HEK293 (cell line): ENCODE measurements around the gene GNAS-AS1.
A peak's percentile ranks its signal among the peaks of the same experiment; 100 is the strongest.

Experiments
- CTCF ChIA-PET: fragments of 350-600 bp; formaldehyde crosslinking; extraction: SDS; loops from one replicate; lab custom pipeline; 2021; ENCODE audit warnings: antibody characterized with exemption; lab: Yijun Ruan, JAX
- POLR2A ChIA-PET: fragments of 300-600 bp; formaldehyde crosslinking; extraction: SDS; loops from one replicate; lab custom pipeline; 2020; ENCODE audit warnings: antibody characterized with exemption, inconsistent platforms; lab: Yijun Ruan, JAX
- H3K27ac ChIP-seq: fragments of 200-500 bp; sonication (Bioruptor generic); 2 replicates; pipeline ENCODE4 v1.5.1; 2014; ENCODE audit warnings: low read depth, low read length, control low read depth, inconsistent platforms; ENCODE audit errors: extremely low read depth
- H3K36me3 ChIP-seq, 2 experiments: fragments of 200-500 bp in 1 of 2; sonication (Bioruptor generic) in 1 of 2; 1 replicate in 1 of 2; 2 replicates in 1 of 2; pipeline ENCODE4 v1.5.1; 2014 to 2017; ENCODE audit warnings: inconsistent platforms in 2 of 2, low read length in 2 of 2; ENCODE audit not compliant: control insufficient read depth in 2 of 2, insufficient read depth in 1 of 2
- H3K4me1 ChIP-seq: fragments of 200-500 bp; sonication (Bioruptor generic); 2 replicates; pipeline ENCODE4 v1.5.1; 2014; ENCODE audit warnings: mild to moderate bottlenecking, low read length, inconsistent platforms; ENCODE audit not compliant: control insufficient read depth, insufficient read depth
- H3K4me3 ChIP-seq: 2 replicates; pipeline ENCODE4 v1.5.1; 2011; ENCODE audit warnings: low read depth, mild to moderate bottlenecking, control low read depth, low read length, moderate library complexity
- H3K9me3 ChIP-seq: fragments of 200-500 bp; sonication (Bioruptor generic); 2 replicates; pipeline ENCODE4 v1.5.1; 2014; ENCODE audit warnings: low read depth, low read length, inconsistent platforms; ENCODE audit not compliant: control insufficient read depth, insufficient read depth
- FEZF1 ChIP-seq: fragments of 450-650 bp; formaldehyde crosslinking; IDR thresholded peaks from 2 replicates; pipeline ENCODE4 v1.5.1; 2016; ENCODE audit warnings: missing biosample characterization, missing genetic modification characterization
- GFI1B ChIP-seq: fragments of 450-650 bp; formaldehyde crosslinking; IDR thresholded peaks from 2 replicates; pipeline ENCODE4 v1.5.1; 2016; ENCODE audit warnings: missing biosample characterization, missing genetic modification characterization
- GLIS1 ChIP-seq: fragments of 450-650 bp; formaldehyde crosslinking; IDR thresholded peaks from 2 replicates; pipeline ENCODE4 v1.5.1; 2016; ENCODE audit warnings: missing biosample characterization, missing genetic modification characterization
- IKZF3 ChIP-seq: fragments of 450-650 bp; IDR thresholded peaks from 2 replicates; pipeline ENCODE4 v1.5.0; 2018; ENCODE audit warnings: missing biosample characterization, mild to moderate bottlenecking, missing genetic modification characterization, moderate library complexity
- YY1 ChIP-seq: fragments of 450-650 bp; formaldehyde crosslinking; IDR thresholded peaks from 2 replicates; pipeline ENCODE4 v1.5.1; 2018; ENCODE audit warnings: missing biosample characterization, missing genetic modification characterization
- ZEB2 ChIP-seq: fragments of 450-650 bp; formaldehyde crosslinking; IDR thresholded peaks from 2 replicates; pipeline ENCODE4 v1.5.1; 2016; ENCODE audit warnings: missing biosample characterization, missing genetic modification characterization
- ZFHX2 ChIP-seq: fragments of 450-650 bp; formaldehyde crosslinking; conservative IDR thresholded peaks from 2 replicates; pipeline ENCODE4 v1.5.1; 2016; ENCODE audit warnings: missing biosample characterization, missing genetic modification characterization
- ZIC2 ChIP-seq: fragments of 450-650 bp; formaldehyde crosslinking; IDR thresholded peaks from 2 replicates; pipeline ENCODE4 v1.5.1; 2016; ENCODE audit warnings: missing biosample characterization, missing genetic modification characterization
- ZNF138 ChIP-seq: fragments of 450-650 bp; formaldehyde crosslinking; IDR thresholded peaks from 2 replicates; pipeline ENCODE4 v1.5.1; 2016; ENCODE audit warnings: missing biosample characterization, missing genetic modification characterization, borderline replicate concordance
- ZNF211 ChIP-seq: fragments of 450-650 bp; formaldehyde crosslinking; IDR thresholded peaks from 2 replicates; pipeline ENCODE4 v1.5.1; 2016; ENCODE audit warnings: low read depth, missing biosample characterization, missing genetic modification characterization
- ZNF24 ChIP-seq: fragments of 450-650 bp; formaldehyde crosslinking; IDR thresholded peaks from 2 replicates; pipeline ENCODE4 v1.5.1; 2016; ENCODE audit warnings: missing biosample characterization, missing genetic modification characterization
- ZNF302 ChIP-seq: fragments of 450-650 bp; formaldehyde crosslinking; IDR thresholded peaks from 2 replicates; pipeline ENCODE4 v1.5.1; 2016; ENCODE audit warnings: missing biosample characterization, missing genetic modification characterization, low read depth
- ZNF335 ChIP-seq: fragments of 450-650 bp; formaldehyde crosslinking; conservative IDR thresholded peaks from 2 replicates; pipeline ENCODE4 v1.5.1; 2016; ENCODE audit warnings: missing biosample characterization, missing genetic modification characterization
- ZNF394 ChIP-seq: fragments of 450-650 bp; formaldehyde crosslinking; IDR thresholded peaks from 2 replicates; pipeline ENCODE4 v1.5.1; 2016; ENCODE audit warnings: missing biosample characterization, missing genetic modification characterization, mild to moderate bottlenecking, moderate library complexity, borderline replicate concordance
- ZNF426 ChIP-seq: fragments of 450-650 bp; formaldehyde crosslinking; IDR thresholded peaks from 2 replicates; pipeline ENCODE4 v1.5.1; 2017; ENCODE audit warnings: missing biosample characterization, missing genetic modification characterization, mild to moderate bottlenecking, inconsistent platforms, moderate library complexity
- ZNF473 ChIP-seq: fragments of 450-650 bp; formaldehyde crosslinking; IDR thresholded peaks from 2 replicates; pipeline ENCODE4 v1.5.1; 2017; ENCODE audit warnings: missing biosample characterization, missing genetic modification characterization
- ZNF514 ChIP-seq: fragments of 450-650 bp; formaldehyde crosslinking; IDR thresholded peaks from 2 replicates; pipeline ENCODE4 v1.5.1; 2016; ENCODE audit warnings: missing biosample characterization, missing genetic modification characterization
- ZNF529 ChIP-seq: fragments of 450-650 bp; formaldehyde crosslinking; IDR thresholded peaks from 2 replicates; pipeline ENCODE4 v1.5.1; 2017; ENCODE audit warnings: missing genetic modification characterization, missing biosample characterization; ENCODE audit not compliant: insufficient replicate concordance
- ZNF544 ChIP-seq: fragments of 450-650 bp; formaldehyde crosslinking; IDR thresholded peaks from 2 replicates; pipeline ENCODE4 v1.5.0; 2017; ENCODE audit warnings: missing biosample characterization, missing genetic modification characterization
- ZNF549 ChIP-seq: fragments of 450-650 bp; IDR thresholded peaks from 2 replicates; pipeline ENCODE4 v1.5.1; 2018; ENCODE audit warnings: missing biosample characterization, missing genetic modification characterization, mild to moderate bottlenecking, inconsistent platforms, moderate library complexity
- ZNF571 ChIP-seq: fragments of 450-650 bp; formaldehyde crosslinking; IDR thresholded peaks from 2 replicates; pipeline ENCODE4 v1.5.0; 2017; ENCODE audit warnings: missing biosample characterization, missing genetic modification characterization
- ZSCAN16 ChIP-seq: fragments of 450-650 bp; formaldehyde crosslinking; IDR thresholded peaks from 2 replicates; pipeline ENCODE4 v1.5.1; 2016; ENCODE audit warnings: missing biosample characterization, missing genetic modification characterization
- ZSCAN30 ChIP-seq: fragments of 450-650 bp; IDR thresholded peaks from 2 replicates; pipeline ENCODE4 v1.5.1; 2018; ENCODE audit warnings: missing biosample characterization, mild to moderate bottlenecking, missing genetic modification characterization, moderate library complexity
- TF ChIP-seq, protein P1 (sequence below): fragments of 450-650 bp; formaldehyde crosslinking; conservative IDR thresholded peaks from 2 replicates; pipeline ENCODE4 v1.5.1; 2016; ENCODE audit warnings: low read depth, missing biosample characterization, missing genetic modification characterization
- TF ChIP-seq, protein P2 (sequence below): fragments of 450-650 bp; formaldehyde crosslinking; IDR thresholded peaks from 2 replicates; pipeline ENCODE4 v1.5.1; 2017; ENCODE audit warnings: missing biosample characterization, missing genetic modification characterization
- TF ChIP-seq, protein P3 (sequence below): sonication (generic); formaldehyde crosslinking; IDR thresholded peaks from 2 replicates; pipeline ENCODE4 v1.8.1; 2022; ENCODE audit warnings: mild to moderate bottlenecking, moderate library complexity, missing genetic modification reagents
- TF ChIP-seq, protein P4 (sequence below): fragments of 450-650 bp; formaldehyde crosslinking; IDR thresholded peaks from 2 replicates; pipeline ENCODE4 v1.5.1; 2016; ENCODE audit warnings: missing biosample characterization, missing genetic modification characterization
- TF ChIP-seq, protein P5 (sequence below): fragments of 450-650 bp; formaldehyde crosslinking; IDR thresholded peaks from 2 replicates; pipeline ENCODE4 v1.5.1; 2016; ENCODE audit warnings: missing biosample characterization, missing genetic modification characterization

GNAS-AS1 gene

DNA sequence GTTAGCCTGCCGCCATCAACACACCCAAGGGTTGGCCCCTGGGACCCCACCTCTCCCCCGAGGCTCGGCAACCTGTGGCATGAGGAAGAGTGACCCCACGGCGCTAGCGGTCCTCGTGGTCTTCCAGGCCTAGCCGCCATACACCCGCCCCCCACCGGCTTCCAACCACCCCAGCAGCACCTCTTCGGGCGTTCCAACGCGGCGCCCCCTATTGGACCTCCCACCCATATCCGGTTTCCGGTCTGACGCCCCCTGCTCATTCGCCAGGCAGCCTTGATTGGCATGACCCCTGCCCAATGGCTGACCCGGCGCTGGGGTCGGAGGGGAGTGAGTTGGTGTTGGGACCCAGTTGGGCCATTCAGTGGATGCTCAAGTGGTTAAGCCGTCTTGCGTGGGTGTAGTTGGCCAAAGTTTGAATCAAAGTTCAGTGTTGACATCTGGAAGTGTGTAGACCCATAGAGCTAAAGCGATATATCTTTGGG, at the start of gene GNAS-AS1:
GNAS-AS1 (minus strand) TSS at position 210 of the 482 bp plus-strand sequence.
- ChIA-PET POLR2A (no interaction called here), CTCF (interaction anchor here (0.6 to 0.7 kb wide), 2 partner anchors 14 to 340 kb away, joined by 3 to 4 read pairs; no protein-coding TSS in a partner anchor)
- Histone ChIP-seq H3K27ac (no peak within 1 kb of the TSS; the same call in 1 of the 2 replicates), H3K36me3 (peaks cover 0 to 36% of the 10 kb centered on the region in 2 experiments; a peak in 2 of 3 replicates), H3K4me1 (no peaks in the 10 kb centered on the region), H3K9me3 (no peaks in the 10 kb centered on the region), H3K4me3 (peak within 1 kb of the TSS; percentile 77)
- TF ChIP-seq, protein P1, sequence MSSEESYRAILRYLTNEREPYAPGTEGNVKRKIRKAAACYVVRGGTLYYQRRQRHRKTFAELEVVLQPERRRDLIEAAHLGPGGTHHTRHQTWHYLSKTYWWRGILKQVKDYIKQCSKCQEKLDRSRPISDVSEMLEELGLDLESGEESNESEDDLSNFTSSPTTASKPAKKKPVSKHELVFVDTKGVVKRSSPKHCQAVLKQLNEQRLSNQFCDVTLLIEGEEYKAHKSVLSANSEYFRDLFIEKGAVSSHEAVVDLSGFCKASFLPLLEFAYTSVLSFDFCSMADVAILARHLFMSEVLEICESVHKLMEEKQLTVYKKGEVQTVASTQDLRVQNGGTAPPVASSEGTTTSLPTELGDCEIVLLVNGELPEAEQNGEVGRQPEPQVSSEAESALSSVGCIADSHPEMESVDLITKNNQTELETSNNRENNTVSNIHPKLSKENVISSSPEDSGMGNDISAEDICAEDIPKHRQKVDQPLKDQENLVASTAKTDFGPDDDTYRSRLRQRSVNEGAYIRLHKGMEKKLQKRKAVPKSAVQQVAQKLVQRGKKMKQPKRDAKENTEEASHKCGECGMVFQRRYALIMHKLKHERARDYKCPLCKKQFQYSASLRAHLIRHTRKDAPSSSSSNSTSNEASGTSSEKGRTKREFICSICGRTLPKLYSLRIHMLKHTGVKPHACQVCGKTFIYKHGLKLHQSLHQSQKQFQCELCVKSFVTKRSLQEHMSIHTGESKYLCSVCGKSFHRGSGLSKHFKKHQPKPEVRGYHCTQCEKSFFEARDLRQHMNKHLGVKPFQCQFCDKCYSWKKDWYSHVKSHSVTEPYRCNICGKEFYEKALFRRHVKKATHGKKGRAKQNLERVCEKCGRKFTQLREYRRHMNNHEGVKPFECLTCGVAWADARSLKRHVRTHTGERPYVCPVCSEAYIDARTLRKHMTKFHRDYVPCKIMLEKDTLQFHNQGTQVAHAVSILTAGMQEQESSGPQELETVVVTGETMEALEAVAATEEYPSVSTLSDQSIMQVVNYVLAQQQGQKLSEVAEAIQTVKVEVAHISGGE (tag by site-specific recombination): peak; percentile 59; the same call in 1 of the 2 replicates
- TF ChIP-seq, protein P2, sequence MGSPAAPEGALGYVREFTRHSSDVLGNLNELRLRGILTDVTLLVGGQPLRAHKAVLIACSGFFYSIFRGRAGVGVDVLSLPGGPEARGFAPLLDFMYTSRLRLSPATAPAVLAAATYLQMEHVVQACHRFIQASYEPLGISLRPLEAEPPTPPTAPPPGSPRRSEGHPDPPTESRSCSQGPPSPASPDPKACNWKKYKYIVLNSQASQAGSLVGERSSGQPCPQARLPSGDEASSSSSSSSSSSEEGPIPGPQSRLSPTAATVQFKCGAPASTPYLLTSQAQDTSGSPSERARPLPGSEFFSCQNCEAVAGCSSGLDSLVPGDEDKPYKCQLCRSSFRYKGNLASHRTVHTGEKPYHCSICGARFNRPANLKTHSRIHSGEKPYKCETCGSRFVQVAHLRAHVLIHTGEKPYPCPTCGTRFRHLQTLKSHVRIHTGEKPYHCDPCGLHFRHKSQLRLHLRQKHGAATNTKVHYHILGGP (tag by site-specific recombination): no peak
- TF ChIP-seq ZNF24 (tag by site-specific recombination): no peak
- TF ChIP-seq ZSCAN16 (tag by site-specific recombination): no peak
- TF ChIP-seq ZNF426 (tag by site-specific recombination): no peak
- TF ChIP-seq ZNF211 (tag by site-specific recombination): no peak
- TF ChIP-seq, protein P3, sequence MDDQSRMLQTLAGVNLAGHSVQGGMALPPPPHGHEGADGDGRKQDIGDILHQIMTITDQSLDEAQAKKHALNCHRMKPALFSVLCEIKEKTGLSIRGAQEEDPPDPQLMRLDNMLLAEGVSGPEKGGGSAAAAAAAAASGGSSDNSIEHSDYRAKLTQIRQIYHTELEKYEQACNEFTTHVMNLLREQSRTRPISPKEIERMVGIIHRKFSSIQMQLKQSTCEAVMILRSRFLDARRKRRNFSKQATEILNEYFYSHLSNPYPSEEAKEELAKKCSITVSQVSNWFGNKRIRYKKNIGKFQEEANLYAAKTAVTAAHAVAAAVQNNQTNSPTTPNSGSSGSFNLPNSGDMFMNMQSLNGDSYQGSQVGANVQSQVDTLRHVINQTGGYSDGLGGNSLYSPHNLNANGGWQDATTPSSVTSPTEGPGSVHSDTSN: 0 out of 2 replicates have a peak, but pooled peaks have one; percentile 44
- no peak for TF ChIP-seq ZNF549 (tag by site-specific recombination)
- no peak for TF ChIP-seq ZNF544 (tag by site-specific recombination)
- TF ChIP-seq, protein P4, sequence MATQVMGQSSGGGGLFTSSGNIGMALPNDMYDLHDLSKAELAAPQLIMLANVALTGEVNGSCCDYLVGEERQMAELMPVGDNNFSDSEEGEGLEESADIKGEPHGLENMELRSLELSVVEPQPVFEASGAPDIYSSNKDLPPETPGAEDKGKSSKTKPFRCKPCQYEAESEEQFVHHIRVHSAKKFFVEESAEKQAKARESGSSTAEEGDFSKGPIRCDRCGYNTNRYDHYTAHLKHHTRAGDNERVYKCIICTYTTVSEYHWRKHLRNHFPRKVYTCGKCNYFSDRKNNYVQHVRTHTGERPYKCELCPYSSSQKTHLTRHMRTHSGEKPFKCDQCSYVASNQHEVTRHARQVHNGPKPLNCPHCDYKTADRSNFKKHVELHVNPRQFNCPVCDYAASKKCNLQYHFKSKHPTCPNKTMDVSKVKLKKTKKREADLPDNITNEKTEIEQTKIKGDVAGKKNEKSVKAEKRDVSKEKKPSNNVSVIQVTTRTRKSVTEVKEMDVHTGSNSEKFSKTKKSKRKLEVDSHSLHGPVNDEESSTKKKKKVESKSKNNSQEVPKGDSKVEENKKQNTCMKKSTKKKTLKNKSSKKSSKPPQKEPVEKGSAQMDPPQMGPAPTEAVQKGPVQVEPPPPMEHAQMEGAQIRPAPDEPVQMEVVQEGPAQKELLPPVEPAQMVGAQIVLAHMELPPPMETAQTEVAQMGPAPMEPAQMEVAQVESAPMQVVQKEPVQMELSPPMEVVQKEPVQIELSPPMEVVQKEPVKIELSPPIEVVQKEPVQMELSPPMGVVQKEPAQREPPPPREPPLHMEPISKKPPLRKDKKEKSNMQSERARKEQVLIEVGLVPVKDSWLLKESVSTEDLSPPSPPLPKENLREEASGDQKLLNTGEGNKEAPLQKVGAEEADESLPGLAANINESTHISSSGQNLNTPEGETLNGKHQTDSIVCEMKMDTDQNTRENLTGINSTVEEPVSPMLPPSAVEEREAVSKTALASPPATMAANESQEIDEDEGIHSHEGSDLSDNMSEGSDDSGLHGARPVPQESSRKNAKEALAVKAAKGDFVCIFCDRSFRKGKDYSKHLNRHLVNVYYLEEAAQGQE (tag by site-specific recombination): no peak
- TF ChIP-seq ZNF302 (tag by site-specific recombination): no peak
- TF ChIP-seq GFI1B (tag by site-specific recombination): no peak
- TF ChIP-seq ZNF394 (tag by site-specific recombination): no peak
- TF ChIP-seq, protein P5, sequence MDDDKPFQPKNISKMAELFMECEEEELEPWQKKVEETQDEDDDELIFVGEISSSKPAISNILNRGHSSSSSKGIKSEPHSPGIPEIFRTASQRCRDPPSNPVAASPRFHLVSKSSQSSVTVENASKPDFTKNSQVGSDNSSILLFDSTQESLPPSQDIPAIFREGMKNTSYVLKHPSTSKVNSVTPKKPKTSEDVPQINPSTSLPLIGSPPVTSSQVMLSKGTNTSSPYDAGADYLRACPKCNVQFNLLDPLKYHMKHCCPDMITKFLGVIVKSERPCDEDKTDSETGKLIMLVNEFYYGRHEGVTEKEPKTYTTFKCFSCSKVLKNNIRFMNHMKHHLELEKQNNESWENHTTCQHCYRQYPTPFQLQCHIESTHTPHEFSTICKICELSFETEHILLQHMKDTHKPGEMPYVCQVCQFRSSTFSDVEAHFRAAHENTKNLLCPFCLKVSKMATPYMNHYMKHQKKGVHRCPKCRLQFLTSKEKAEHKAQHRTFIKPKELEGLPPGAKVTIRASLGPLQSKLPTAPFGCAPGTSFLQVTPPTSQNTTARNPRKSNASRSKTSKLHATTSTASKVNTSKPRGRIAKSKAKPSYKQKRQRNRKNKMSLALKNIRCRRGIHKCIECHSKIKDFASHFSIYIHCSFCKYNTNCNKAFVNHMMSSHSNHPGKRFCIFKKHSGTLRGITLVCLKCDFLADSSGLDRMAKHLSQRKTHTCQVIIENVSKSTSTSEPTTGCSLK (tag by site-specific recombination): no peak
- no peak for TF ChIP-seq ZNF529 (tag by site-specific recombination)
- TF ChIP-seq ZNF514 (tag by site-specific recombination): no peak
- TF ChIP-seq GLIS1 (tag by site-specific recombination): no peak
- TF ChIP-seq ZNF335 (tag by site-specific recombination): peak; percentile 46
- TF ChIP-seq IKZF3 (tag by site-specific recombination): no peak
- TF ChIP-seq ZEB2 (tag by site-specific recombination): no peak
- no peak for TF ChIP-seq ZNF138 (tag by site-specific recombination)
- no peak for TF ChIP-seq YY1 (tag by site-specific recombination)
- peak; percentile 39; the same call in 1 of the 2 replicates for TF ChIP-seq ZFHX2 (tag by site-specific recombination)
- TF ChIP-seq ZSCAN30 (tag by site-specific recombination): no peak
- no peak for TF ChIP-seq ZNF473 (tag by site-specific recombination)
- TF ChIP-seq ZNF571 (tag by site-specific recombination): no peak
- no peak for TF ChIP-seq ZIC2 (tag by site-specific recombination)
- no peak for TF ChIP-seq FEZF1 (tag by site-specific recombination)
